ENCODE results near the gene GOLGA6C.
"Not testable (repeated sequence)": the region's sequence is repeated elsewhere in the genome, so short reads cannot be mapped to it uniquely, and the experiment has no call there.

Gene GOLGA6C

DNA sequence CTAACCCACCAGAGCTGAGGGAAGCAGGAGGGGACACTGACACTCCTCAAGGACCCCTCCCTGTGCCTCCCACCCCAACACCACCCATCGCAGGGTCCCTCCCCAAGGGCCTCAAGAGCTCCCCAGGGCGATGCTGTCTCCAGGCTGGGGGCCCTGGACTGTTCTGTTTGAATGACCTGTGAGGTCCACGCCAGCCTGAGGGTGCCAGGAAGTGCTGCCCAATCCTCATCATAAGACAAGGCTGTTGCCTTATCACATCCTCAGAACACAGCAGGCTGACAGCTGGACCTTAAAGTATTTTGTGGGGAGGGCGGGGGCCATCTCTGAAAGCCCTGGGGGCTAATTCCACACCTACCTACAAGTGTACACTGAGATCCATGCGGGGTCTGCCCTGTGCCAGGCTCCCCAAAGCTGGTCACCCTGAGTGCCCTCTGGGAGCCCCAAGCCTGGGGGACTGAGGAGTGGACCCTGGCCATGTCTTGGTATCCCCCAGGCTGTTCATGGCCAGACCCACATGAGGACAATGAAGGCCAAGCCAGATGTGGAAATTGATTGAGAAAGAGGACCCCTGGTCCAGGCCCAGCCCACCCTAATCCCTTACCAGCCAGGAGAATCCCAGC, 23.8 kb upstream of the GOLGA6C start:
- H3K4me3 ChIP-seq (replicated peaks; ENCODE audit: low read depth, low read length), result no peak overlapping the region
- TF ChIP-seq, protein P1, sequence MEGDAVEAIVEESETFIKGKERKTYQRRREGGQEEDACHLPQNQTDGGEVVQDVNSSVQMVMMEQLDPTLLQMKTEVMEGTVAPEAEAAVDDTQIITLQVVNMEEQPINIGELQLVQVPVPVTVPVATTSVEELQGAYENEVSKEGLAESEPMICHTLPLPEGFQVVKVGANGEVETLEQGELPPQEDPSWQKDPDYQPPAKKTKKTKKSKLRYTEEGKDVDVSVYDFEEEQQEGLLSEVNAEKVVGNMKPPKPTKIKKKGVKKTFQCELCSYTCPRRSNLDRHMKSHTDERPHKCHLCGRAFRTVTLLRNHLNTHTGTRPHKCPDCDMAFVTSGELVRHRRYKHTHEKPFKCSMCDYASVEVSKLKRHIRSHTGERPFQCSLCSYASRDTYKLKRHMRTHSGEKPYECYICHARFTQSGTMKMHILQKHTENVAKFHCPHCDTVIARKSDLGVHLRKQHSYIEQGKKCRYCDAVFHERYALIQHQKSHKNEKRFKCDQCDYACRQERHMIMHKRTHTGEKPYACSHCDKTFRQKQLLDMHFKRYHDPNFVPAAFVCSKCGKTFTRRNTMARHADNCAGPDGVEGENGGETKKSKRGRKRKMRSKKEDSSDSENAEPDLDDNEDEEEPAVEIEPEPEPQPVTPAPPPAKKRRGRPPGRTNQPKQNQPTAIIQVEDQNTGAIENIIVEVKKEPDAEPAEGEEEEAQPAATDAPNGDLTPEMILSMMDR (IDR thresholded peaks at IDR 0.05; ENCODE audit: low read length, missing control alignments), result no peak
- DNase-seq (ENCODE audit: low read depth), result no peak

DNA sequence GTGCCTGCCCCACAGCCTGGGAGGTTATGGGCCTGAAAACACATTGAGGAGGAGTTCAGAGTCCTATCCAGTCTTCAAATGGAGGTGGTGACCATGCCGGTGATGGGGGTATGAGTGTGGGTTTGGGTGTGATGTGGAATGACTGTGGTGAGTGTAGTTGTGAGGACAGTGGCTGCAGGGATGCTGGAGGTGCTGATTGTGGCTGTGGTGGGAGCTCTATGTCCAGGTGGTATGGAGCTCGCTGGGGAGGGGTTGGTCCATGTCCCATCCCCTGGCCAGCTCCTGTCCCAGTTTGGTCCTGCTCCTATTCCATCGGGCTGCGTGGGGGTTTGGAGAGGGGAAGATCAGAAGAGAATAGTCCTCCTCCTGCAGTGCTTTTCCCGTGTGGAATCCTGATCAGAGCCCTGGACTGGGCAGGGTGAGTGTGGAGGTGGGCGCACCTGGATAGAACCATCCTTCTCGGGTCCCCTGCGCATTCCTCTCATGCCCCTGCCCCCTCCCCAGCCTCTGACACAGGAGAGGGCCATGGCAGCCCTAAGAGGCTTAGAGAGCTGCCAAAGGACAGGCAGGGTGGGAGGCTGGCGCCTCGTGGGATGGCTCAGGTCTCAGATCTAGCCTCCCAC, 23.0 kb upstream of the GOLGA6C start:
- no peak for DNase-seq (ENCODE audit: low read depth)
- TF ChIP-seq, protein P1 (IDR thresholded peaks at IDR 0.05; ENCODE audit: low read length, missing control alignments), result no peak
- no peak overlapping the region for H3K4me3 ChIP-seq (replicated peaks; ENCODE audit: low read depth, low read length)

DNA sequence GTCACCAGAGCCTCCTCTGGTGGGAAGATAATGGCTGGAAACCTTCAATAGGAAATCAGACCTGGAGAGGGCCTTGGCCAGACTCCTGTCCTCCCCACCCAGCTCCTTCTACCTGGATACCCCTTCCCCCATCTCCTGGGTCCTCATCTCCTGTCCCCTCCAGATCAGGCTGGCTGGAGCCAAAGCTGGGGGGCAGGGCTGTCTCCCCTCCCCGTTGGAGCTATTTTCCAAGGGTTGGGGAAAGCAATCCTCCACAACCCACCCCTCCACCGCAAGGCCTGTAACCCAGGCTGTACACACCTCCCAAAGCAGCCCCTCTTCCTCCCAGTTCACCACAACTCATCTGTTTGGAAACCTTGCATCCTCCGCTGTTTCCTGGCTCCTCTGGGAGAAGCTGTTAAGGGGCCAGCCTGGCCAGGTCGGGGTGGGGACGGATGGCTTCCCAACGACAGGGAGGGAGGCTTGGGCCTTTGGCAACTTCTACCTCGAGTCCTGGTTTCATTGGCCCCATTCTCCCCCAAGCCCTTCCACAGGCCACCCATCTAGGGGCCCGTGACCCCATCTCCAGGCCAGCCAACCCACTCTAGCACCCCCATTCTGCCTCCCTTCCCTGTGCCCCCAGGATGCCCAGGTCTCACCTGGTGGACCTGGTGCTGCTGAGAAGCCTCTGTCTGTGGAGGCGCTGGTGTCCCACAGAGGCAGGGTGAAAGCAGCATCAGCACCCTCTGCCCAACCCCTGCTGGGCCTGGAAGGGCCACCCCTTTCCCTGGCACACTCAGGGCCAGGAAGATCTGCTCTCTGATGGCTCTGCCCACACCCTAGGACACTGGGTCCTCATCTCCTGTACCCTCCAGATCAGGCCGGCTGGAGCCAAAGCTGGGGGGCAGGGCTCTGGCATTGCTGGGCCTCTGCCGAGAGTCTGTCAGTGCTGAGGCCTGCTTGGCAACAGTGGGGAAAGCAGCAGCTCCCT, 22.1 kb upstream of the GOLGA6C start:
- no peak overlapping the region for H3K4me3 ChIP-seq (replicated peaks; ENCODE audit: low read depth, low read length)
- TF ChIP-seq, protein P1 (IDR thresholded peaks at IDR 0.05; ENCODE audit: low read length, missing control alignments), result no peak
- no peak for DNase-seq (ENCODE audit: low read depth)

DNA sequence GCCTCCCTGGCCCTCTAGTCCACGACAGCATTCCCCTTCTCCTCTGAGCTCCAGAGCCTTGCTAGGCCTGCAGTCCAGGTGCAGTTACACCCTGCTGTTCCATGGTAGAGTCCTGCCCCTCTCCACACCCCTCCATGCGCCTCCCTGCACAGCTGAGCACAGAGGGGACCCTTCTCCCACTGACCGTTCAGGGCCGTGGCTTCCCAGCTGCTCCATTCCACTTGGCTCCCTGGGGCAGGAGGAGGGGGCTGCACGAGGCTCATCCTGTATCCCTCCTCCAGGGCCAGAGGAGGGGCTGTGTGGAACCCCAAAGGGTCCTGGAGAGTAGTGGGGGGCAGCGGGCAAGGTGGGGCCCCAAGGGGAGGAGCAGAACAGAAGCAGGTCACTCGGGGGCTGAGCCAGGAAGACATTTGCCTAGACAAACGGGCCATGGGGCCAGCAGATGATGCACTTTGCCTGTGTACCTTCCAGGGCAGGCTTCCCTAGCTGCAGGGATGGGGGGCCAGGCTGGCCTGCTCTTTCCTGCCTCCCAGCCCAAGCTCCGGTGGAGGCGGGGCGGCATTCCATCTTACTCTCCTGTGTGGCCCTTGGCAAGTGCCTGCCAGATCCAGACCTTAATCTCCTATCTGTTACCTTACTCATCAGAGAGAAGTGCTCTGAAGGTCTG, 20.7 kb upstream of the GOLGA6C start:
- TF ChIP-seq, protein P1 (IDR thresholded peaks at IDR 0.05; ENCODE audit: low read length, missing control alignments), result no peak
- H3K4me3 ChIP-seq (replicated peaks; ENCODE audit: low read depth, low read length), result no peak overlapping the region
- DNase-seq (ENCODE audit: low read depth), result no peak

DNA sequence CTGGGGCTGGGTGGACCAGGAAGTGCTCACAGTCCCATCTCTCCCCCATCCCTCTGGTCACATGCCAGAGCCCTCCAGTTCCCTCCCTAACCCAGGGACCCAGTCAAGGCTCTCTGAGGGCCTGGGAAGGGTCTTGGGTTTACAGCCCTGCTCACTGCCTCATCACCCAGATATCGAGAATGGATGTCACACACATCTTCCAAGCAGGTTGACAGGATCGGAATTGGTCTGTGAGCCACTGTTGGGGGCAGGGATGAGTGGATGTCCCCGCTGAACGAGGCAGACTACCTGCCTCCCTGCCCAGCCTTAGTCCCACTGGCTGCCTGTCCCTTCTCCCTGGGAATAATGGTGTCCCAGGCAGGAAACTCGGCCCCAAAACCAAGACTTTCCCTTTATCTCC, 20.0 kb upstream of the GOLGA6C start:
- no peak for DNase-seq (ENCODE audit: low read depth)
- TF ChIP-seq, protein P1 (IDR thresholded peaks at IDR 0.05; ENCODE audit: low read length, missing control alignments), result no peak
- H3K4me3 ChIP-seq (replicated peaks; ENCODE audit: low read depth, low read length), result no peak overlapping the region

DNA sequence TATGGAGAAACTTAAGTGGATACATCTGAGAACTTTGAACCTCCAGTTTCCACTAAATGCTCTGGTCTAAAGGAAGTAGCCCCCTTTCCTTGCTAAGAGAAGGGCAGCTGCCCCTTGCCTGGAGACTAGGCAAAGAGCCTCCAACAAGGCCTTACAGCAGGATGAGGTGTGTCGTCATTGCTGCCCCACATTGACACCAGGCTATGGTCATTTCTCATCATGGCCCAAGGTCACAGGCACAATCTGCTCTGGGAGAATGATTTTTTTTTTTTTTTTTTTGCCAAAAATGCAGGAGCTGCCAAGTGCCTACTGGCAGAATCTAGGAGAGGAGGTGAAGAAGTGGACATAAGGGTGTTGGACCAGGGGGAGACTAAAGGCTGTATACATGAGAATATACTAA, 12.4 kb upstream of the GOLGA6C start:
- not testable (repeated sequence) for H3K4me3 ChIP-seq (replicated peaks; ENCODE audit: low read depth, low read length); DNase-seq (ENCODE audit: low read depth)

DNA sequence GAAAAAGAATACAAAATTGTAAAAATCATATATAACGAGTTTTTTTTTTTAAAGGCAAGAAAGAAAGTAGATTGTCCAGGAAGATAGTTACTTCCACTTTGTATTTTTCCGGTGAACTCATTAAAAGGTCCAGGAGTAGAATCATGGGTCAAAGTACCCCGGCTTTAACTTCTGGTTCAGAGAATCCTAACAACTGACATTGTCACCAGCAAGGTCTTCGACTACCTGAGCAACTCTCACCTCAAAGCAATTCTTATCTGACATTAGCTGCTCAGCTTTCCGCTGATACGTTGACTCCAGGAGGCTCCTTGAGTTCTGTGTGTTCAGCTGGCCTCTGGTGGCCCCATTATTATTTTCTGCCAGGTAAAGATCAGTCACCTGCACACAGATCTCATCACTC, 9.1 kb upstream of the GOLGA6C start:
- H3K4me3 ChIP-seq (replicated peaks; ENCODE audit: low read depth, low read length); DNase-seq (ENCODE audit: low read depth): not testable (repeated sequence)

Measured in fibroblast of pulmonary artery (primary cell).